CD4-positive, alpha-beta T cell treated with Interleukin-2 at 100 ng/mL for 4 hours (primary cell): ENCODE results near the gene CNKSR3.

Source experiments
- DNase-seq: peaks from one replicate; pipeline ENCODE4 v3.0.0-alpha.2; 2020; ENCODE audit warnings: low spot score

Gene CNKSR3

DNA sequence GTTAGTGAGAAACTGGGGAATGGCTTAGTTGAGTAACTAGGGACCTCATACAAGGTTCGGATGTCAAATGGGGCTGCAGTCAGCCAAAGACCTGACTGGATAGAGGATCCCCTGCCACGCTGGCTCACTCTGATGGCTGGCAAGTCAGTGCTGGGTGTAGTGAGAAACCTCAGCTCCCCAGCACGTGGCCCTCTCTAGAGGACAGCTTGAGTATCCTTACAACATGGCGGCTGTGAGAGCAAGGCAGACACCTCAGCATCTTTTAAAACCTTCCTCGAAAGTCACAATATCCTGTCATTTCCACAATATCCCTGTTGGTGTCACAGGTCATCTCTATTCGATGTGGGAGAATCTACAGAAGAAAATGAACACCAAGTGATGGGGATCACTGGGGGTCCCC is 127.2 kb downstream of the CNKSR3 start:
- no peak for DNase-seq

DNA sequence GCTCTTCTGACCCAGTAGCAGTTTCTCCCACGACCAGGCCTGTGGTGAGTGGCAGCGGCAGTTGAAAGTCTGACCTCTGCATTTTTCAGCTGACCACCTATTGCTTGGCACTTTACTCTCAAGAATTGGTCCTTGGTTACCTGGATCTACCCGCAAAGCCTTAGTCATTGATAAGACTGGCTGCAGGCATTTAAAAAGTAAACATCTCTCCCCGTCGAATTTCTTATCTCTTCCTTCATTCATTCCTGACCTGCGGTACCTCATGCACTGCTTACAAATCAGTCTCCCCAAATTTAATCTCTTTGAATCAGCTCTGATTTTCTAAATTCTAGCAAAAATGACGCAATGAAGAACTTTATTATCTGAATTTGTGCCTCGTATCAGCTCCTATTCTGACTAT is 127.7 kb downstream of the CNKSR3 start:
- no peak for DNase-seq

DNA sequence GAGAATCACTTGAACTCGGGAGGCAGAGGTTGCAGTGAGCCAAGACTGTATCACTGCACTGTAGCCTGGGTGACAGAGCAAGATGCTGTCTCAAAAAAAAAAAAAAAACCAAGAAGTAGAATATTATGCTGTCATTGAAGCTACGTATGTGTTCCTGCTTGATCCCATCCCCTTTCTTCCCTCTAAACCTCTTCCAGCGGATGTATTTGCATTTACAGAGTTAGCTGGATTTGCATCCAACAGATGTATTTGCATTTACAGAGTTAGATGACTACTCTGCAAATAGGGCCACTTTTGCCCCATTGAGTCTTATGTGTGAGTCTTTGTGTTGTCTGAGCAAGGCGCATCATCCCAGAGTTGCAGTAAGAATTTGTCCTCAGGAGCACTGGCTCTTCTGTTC is 128.9 kb downstream of the CNKSR3 start:
- DNase-seq, result no peak

DNA sequence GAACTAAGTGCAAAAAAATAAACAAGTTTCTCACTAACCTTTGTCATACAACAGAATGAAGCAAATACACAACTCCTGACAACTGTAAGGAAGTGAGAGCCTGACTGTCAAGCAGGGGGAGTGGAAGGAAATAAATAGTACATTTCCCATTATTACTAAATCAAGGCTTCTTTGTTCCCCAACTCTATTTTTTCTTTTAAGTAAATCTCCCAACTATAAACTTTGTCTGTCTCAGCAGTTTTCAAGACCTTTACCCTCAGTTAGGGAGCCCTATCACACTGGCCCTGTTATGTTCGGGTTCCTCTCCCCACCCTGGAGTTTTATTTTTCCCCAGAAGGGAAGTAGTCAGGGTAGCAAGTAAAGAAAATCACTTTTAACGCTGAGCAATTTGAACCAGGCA is 129.7 kb downstream of the CNKSR3 start:
- DNase-seq, result no peak

DNA sequence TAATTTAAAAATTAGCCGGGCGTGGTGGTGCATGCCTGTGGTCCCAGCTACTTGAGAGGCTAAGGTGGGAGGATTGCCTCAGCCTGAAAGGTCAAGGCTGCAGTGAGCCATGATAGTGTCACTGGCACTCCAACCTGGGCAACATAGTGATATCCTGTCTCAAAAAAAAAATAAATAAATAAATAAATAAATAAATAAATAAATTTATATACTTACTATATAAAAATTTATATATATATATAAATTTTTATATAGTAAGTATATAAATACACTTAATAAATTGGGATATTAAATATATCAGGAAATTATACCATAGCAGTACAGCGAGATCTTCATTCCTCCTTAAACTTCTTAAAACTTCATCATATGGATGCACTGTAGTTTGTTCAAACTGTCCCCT is 130.9 kb downstream of the CNKSR3 start:
- DNase-seq, result no peak

DNA sequence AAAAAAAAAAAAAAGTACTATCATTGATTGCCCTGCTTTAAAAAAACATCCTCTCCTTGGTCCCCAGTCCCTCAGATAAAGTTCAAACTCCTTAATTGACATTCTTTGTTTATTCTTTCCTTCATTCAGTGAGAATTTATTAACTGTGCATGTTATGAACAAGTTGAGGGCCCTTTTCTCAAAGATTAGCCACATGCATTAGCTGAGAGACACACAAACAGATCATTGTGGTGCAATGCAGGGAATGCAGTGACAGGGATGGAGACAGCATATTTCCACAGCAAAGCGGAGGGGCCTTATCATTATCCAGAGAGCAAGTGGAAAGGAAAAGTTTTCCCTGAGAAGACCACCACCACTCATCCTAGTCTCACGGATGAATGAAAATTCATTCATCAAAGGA is 132.0 kb downstream of the CNKSR3 start:
- DNase-seq, result no peak

DNA sequence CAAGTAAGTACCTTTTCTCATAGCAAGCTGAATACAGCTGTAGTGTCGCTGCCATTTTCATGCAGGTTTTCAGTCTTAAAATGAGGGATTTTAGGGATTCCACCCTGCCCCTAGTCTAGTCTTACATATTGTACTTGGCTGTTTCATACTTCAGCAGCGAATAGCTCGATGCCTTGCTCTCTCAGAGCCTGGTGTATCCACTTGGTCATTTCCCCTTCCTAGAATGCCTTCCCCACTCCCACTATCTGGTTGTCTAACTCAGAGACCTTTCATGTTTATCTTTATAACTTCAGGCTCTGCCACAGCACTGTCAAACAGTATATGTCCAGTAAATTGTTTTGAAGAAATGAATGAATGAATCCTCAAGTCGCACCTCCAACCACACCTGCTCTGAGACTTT is 132.8 kb downstream of the CNKSR3 start:
- DNase-seq, result no peak

DNA sequence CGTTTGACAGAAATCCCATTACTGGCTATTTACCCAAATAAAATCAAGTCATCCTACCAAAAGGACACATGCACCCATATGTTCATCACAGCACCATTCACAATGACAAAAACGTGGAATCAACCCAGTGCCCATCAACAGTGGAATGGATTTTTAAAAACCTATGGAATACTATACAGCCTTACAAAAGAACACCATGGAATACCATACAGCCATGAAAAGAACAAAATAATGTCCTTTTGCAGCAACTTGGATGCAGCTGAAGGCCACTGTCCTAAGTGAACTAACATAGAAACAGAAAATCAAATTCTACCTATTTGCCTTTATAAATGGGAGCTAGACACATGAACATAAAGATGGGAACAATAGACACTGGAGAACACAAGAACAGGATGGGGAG is 136.5 kb downstream of the CNKSR3 start:
- DNase-seq, result no peak

DNA sequence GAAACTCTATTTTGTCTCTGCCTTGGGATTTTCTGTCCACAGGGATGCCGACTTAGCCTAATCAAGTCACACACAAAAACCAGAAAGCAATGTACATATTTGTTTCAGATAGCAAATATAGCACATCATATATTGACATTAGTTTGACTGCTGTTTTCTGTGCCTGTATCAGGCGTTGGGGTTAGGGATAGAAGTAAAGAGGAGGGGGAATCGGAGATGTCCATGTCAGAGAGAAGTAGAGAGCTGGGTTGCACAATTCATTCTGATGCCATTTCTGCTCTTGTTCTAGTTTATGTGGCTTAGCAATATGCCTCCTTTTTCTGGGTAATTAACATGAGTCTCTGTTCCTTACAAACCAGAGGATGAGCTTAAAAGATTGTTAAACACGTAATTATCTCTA is 139.2 kb downstream of the CNKSR3 start:
- no peak for DNase-seq

DNA sequence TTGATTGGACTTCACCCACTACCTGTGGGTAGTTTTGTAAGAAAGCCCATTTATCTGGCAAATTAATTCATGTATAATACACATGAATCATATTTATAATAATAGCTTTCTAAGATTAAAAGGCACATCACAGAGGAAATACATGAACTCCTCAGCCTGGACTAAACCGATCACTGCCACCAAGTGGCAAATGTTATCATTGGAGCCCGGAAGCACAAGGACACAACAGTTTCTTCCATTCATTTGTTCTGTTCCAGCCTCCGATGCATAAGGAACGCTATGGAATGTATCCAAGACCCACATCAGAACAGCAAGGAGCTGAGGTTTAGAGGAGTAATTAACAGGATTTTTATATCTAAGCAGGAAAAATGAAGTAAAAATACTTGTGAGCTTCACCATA is 139.9 kb downstream of the CNKSR3 start:
- DNase-seq, result peak; percentile 29

DNA sequence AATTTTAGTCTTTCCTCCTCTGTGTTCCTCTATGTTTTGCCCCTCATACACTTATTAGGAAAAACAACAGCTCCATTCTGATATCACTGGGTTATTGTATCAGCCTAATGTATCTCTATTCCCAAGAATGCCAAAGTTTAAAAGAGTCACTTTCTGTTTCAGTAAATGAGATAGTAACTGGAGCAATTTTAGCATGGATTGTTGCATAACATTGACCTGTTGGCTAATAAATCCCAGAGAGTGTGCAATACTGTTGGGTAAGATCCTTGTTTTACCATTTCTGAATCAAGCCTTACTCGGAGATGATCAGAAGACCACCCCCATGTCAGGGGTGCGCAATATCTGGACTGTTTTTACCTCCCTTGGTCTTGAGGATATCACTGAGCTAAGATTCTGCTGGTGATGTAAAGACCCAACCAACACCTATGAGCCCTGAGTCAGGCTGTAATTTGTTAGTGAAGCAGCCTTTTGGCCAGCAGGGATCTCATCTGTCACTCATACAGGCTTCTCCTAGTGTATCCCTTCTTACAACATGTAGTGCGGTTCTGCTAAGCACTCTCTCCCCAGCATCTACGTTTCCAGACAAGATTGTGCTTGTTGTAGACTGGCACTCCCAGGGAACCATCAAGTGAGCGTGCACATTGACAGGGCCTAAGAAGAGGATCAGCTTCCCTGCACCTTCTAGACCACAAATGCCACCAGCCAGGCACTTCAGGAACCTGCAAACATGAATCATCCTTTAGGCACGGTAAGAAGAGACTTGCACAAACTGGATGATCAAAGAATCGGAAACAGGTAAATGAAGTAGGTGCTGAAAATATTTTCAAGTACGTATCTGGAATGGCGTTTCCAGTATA is 142.4 kb downstream of the CNKSR3 start:
- no peak for DNase-seq

DNA sequence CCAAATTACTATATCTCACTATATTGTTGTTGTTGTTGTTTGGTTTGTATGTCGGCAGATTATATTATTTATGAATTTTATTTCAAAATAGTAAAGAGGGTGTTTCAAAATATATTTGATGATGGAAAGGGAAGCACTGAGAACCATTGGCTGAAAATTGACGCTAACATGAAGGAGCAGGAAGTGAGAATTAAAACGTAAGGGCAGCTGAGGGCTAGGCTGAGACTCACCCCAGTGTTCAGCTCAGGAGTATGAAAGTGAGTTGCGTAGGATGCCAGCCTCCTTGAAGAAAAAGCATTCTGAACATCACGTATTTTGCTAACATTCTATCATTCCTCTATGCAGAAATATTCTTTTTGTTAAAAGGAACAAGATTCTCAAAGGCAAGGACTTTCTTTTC is 143.1 kb downstream of the CNKSR3 start:
- no peak for DNase-seq

DNA sequence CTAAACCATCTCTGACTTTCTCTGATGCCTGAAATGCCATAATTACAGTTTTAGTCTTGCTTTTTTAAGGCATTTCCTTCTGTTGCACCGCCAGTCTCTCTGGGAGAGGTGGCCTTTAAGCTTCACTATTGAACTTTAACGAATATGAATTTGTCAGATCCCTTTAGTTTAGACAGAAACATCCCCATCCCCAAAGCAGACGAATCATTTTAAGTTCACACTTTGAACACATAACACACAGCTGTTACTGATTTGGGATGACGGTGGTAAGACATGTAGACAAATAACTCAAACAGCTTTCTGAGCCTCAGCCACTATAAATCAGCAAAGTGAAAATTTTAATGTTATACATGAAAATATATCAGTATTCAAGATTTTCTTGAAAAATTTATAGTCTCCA is 146.7 kb downstream of the CNKSR3 start:
- no peak for DNase-seq

DNA sequence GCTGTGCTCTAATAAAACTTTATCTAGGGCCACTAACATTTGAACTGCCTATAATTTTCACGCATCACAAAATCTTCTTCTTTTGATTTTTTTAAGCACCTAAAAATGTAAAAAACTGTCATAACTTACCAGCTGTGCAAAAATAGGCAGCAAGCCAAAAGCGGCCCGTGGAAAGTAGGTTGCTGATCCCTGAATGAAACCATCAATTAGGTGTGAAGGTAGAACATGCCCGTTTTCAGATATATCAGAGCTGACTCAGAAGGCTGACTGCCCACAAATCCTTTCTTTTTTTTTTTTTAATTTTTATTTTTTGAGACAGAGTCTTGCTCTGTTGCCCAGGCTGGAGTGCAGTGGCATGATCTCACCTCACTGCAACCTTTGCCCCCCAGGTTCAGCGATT is 149.0 kb downstream of the CNKSR3 start:
- no peak for DNase-seq

DNA sequence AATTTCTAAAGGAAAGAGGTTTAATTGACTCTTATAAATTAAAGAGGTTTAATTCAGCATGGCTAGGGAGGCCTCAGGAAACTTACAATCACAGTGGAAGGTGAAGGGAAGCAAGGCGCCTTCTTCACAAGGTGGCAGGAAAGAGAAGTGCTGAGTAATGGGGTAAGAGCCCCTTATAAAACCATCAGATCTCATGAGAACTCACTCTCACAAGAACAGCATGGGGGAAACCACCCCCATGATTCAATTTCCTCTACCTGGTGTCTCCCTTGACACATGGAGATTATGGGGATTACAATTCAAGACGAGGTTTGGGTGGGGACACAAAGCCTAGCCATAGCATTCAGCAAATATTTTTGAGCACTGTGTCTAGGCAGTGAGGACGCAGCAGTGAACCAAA is 150.0 kb downstream of the CNKSR3 start:
- no peak for DNase-seq

DNA sequence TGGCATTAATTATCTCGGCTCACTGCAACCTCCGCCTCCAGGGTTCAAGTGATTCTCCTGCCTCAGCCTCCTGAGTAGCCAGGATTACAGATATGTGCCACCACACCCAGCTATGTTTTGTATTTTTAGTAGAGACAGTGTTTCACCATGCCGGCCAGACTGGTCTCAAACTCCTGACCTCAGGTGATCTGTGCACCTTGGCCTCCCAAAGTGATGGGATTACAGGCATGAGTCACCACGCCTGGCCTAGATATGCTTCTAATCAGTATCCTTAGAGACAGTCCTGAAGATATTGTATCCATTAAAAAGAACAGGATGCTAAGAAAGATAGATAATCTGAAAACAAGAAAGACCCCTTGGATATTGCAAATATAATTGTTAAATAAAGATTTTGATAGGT is 150.8 kb downstream of the CNKSR3 start:
- no peak for DNase-seq

DNA sequence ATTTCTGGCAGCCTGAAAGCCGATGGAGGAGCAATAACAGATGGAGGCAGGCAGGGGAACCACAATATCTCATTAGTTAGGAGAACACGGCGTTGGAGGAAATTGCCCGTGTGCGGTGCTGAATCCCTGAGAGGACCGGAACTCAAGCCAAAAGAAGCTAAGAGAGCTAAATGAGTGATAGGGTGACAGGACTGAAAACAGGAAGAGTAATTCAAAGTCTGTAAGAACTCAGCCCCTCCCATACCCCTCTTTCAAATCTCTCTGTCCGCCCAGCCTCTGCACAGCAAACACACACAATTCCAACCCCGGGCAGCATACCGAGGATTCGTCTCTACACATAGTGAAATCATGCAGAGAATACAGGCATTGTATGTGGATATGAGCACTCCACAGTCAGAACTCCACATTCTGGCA is 151.3 kb downstream of the CNKSR3 start:
- DNase-seq, result no peak

DNA sequence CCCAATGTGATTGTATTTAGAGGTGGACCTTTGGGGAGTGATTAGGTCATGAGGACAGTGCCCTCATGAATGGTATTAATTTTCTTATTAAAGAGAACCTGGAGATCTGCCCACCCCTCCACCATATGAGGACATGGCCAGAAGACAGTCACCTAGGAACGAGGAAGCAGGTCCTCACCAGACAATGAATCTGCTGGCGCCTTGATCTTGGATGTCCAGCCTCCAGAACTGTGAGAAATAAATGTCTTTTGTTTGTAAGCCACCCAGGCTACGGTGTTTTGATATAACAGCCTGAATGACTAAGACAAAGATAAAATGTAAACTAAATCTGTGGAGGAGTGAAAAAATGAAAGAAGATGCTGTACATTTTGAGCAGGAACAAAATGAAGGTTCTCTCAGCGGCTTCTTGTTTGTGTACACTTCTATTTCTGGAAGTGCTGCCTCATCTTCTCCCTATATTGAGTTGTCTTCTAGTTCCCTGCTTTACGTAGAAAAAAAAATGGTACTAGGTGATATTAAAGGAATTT is 152.4 kb downstream of the CNKSR3 start:
- DNase-seq, result no peak

DNA sequence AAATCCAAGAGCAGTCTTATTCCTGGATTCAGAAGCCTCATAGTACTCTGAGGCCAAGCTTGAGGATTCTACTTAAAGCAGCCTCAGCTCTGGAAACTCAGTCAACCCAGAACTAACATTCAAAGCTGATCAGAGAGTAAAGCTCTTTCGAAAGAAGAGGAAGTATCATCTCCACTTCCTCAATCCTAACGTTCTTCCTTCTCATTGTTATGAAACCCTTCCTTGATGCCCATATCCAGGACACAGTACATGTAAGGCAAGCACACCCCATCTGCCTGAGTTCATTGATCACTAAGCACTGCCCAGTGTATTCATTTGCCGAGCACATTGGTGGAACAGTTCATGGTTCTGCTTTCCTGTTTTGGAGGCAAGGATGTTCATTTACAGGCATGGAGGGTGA is 153.8 kb downstream of the CNKSR3 start, which contains the start of gene IPCEF1:
Gene IPCEF1 (minus strand): TSS at position 114 of the 400 bp plus-strand sequence. CDS start 90,856 bp downstream, outside the sequence.
- DNase-seq, result no peak

DNA sequence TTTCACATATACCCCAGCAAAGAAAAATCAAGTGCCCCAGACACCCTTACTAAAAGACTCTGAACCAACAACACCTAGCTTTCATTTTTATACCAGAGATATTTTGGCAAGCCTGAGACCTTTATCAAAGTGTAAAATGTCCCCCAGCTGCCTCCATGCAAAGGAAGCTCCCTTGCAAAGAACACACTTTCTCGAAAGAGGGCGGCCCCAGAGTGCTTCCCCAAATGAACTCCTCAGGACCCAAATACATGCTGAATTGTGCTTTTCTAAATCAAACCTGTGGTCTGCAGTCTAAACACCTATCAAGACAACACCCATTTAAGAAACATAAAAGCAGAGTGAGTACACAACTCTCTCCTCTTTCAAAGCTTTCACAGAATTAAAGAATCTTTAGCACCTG is 154.4 kb downstream of the CNKSR3 start:
- no peak for DNase-seq

DNA sequence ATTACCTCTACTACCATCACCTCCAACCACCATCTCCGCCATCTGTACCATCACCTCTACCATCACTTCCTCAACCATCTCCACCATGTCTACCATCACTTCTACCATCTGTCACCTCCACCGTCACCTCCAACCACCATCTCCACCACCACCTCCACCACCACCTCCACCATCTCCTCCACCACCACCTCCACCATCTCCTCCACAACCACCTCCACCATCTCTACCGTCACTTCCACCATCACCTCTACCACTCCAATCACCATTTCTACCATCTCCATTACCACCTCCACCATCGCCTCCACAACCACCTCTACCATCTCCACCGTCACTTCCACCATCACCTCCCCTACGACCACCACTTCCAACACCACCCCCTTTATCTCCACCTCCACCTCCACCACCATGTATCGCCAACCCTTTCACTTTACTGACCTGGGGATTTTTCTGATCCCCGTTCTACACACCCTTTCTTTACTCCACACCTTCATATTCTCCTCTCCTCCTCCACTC is 156.2 kb downstream of the CNKSR3 start:
- DNase-seq, result no peak

DNA sequence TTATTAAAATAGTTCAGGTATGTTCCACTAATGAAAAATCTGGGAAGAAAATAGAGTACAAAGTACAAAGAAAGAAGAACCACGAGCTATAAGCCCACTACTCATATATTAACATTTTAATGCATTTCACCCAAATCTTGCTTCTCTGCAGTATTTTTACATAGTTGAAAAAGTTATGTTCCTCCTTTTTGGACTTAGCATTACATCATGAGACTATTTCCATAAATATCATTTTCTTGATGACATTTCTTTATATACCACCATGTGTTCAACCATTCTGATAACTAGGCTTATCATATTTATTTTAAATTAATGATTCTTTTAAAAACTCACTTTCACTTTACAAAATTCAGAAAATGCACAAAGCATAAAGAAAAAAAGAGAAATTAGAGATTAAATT is 156.9 kb downstream of the CNKSR3 start:
- no peak for DNase-seq

DNA sequence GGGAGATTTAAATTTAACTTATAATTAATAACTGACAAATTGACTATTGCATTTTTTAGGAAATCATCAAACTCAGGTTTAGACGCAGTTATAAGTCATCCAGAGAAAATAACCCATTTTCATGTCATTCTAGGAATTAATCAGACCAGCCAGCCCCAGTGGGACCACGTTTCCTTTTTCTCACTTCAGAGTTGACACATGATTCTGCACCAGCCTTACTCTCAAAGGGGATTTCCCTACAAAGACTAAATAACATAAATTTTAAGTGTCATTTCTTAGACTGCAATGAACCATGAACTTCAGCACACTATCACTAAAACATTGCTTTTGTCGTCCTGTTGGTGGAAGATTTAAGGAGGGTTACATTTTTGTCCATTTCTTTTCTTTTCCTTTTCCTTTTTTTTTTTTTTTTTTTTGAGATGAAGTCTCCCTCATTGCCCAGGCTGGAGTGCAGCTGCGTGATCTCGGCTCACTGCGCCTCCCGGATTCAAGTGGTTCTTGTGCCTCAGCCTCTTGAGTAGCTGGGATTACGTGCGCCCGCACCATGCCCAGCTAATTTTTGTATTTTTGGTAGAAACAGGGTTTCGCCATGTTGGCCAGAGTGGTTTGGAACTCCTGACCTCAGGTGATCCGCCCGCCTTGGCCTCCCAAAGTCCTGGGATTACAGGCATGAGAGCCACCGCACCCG is 157.4 kb downstream of the CNKSR3 start:
- peak; percentile 19 for DNase-seq
